GM12864 (cell line): ENCODE results near the gene ZNF148.

ENCODE experiments used
- DNase-seq: peaks from one replicate; pipeline ENCODE4 v3.0.0-alpha.2; 2011; ENCODE audit warnings: low read depth
- H3K4me3 ChIP-seq: 2 replicates; pipeline ENCODE4 v1.5.1; 2011; ENCODE audit warnings: mild to moderate bottlenecking, low read depth, low read length, control low read depth
- TF ChIP-seq, protein P1 (sequence below): IDR thresholded peaks from 2 replicates; pipeline ENCODE4 v1.5.1; 2011; ENCODE audit warnings: low read depth, mild to moderate bottlenecking, moderate library complexity, low read length, control low read depth, inconsistent platforms; ENCODE audit errors: missing control alignments

Gene ZNF148

DNA sequence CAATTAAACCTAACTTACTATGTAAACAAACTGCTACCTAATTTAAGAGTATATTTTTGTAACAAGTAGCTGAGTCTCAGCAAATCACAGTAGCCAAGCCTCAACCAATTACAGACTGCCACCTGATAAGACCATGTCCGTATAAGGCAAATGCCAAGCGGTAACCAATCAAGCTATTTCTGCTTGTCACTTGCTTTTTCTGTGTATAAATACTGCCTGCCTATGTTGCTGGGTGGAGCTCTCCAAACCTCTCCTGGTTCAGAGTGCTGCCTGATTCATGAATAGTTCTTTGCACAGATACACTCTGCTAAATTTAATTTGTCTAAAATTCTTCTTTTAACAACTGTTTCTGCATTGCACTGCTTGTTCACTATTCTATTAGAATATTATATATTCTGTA lies 42.6 kb downstream of the ZNF148 start:
- TF ChIP-seq, protein P1, sequence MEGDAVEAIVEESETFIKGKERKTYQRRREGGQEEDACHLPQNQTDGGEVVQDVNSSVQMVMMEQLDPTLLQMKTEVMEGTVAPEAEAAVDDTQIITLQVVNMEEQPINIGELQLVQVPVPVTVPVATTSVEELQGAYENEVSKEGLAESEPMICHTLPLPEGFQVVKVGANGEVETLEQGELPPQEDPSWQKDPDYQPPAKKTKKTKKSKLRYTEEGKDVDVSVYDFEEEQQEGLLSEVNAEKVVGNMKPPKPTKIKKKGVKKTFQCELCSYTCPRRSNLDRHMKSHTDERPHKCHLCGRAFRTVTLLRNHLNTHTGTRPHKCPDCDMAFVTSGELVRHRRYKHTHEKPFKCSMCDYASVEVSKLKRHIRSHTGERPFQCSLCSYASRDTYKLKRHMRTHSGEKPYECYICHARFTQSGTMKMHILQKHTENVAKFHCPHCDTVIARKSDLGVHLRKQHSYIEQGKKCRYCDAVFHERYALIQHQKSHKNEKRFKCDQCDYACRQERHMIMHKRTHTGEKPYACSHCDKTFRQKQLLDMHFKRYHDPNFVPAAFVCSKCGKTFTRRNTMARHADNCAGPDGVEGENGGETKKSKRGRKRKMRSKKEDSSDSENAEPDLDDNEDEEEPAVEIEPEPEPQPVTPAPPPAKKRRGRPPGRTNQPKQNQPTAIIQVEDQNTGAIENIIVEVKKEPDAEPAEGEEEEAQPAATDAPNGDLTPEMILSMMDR, result no peak
- no peak for DNase-seq
- H3K4me3 ChIP-seq, result no peak overlapping the region

DNA sequence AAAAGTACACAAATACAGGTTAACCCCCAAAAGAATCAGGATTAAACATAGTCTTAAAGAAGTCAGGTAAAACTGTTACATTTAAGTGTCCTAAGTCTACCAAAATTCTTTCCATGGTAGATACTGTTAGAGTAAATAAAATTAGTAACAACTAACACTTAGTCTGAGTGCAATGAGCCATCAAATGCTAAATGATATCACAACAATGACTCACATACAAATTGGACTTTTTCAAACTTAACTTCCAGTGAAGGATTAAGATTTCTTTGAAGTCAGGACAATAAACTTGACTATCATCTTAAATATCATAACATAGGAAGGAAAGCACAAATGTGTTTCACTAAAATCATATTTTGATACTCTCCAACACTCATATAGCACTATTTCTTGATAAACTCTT lies 43.9 kb downstream of the ZNF148 start:
- H3K4me3 ChIP-seq, result no peak overlapping the region
- TF ChIP-seq, protein P1, result no peak
- DNase-seq, result no peak

DNA sequence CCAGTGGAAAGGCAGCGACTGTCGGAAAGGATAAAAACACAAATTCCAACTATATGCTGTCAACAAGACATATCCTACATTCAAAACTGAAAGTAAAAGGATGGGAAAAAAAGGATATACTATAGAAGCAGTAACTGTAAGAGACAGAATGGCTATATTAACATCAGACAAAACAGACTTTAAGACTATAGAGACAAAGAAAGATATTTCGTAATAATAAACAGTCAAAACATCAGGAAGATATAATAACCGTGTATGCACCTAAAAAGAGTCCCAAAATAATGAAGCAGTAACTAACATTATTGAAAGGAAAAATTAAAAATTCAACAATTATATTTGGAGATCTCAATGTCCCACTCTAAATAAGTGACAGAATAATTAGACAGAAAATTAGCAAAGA lies 48.2 kb downstream of the ZNF148 start:
- TF ChIP-seq, protein P1, result no peak
- DNase-seq, result no peak
- no peak overlapping the region for H3K4me3 ChIP-seq

DNA sequence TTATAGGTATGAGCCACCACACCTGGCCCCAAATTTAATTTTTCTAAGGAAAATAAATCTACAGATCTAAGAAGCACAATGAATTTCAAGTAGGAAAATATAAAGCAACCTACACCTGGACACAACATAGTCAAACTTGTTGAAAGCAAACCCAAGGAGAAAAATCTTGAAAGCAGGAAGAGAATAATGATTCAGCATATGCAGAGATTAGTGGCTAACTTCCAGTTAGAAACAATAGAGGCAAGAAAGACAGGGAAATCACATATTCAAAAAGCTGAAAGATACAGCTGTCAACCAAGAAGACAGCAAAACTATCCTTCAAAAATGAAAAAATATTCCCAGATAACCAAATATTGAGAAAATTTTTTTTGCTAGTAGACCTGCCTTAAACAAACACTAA lies 49.4 kb downstream of the ZNF148 start:
- TF ChIP-seq, protein P1, result no peak
- DNase-seq, result no peak
- no peak overlapping the region for H3K4me3 ChIP-seq

DNA sequence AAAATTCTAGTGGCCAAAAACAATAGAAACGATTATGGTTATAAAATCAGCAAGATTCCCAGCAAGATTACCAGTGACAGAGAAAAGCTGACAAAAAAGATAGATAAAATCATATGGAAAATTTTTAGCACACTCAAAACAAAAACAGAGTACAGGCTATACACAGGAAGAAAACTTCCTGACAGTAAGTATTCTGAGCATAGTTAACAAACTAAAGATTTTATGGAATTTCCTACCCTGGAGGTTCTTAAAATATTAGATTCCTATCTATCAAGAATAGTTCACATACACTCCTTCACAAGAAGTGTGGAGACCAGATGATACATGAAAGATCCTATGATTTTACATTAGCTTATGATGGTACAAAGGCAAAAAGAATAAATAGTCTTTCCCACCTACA lies 50.8 kb downstream of the ZNF148 start:
- no peak overlapping the region for H3K4me3 ChIP-seq
- no peak for DNase-seq
- TF ChIP-seq, protein P1, result no peak

DNA sequence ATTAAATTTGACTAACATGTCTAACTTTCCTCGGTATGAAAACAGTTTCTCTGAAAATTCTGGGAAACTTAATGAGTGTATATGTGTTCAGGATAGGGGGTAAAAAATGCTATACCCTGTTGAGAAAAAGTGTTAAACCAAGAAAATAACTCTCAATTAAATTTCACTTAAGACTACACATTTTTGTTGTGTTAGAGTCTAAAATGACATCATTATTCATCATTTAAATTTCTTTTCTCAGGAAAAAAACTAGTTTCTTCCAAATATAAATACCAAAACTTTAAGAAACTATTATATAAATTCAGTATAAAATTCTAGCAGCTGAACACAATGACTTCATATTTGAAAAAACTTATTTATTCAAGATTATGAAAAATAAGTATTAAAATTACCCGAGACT lies 52.2 kb downstream of the ZNF148 start:
- TF ChIP-seq, protein P1, result no peak
- H3K4me3 ChIP-seq, result no peak overlapping the region
- DNase-seq, result no peak

DNA sequence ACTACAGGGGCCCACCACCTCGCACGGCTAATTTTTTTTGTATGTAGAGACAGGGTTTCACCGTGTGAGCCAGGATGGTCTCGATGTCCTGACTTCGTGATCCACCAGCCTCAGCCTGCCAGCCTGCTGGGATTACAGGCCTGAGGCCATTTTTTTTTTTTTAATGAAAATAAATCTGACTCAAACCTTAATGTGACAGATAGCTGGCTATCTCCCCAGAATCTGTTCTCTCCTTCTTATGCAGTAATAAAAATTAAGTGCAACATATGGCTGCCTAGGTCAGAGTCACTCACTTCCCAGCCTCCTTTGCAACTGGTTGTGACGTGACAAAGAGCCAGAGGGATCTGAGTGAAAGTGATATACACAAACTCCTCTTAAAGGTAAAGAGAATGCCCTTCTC lies 53.0 kb downstream of the ZNF148 start:
- TF ChIP-seq, protein P1, result no peak
- DNase-seq, result no peak
- H3K4me3 ChIP-seq, result no peak overlapping the region
